Stimulated activated naive CD8-positive, alpha-beta T cell treated with anti-CD3 and anti-CD28 coated beads, Interleukin-15, Interleukin-2, amounts not matched to agents 100 U/mL and 50 U/mL, for 24 hours (primary cell): ENCODE results near the gene ADGRD1.

Experiments
- ATAC-seq: fragments of 150-1000 bp; cut with Tn5 transposase; one replicate; pipeline ENCODE4 v1.10.0; 2021
- DNase-seq: peaks from one replicate; pipeline ENCODE4 v3.0.0; 2021

Gene ADGRD1

DNA sequence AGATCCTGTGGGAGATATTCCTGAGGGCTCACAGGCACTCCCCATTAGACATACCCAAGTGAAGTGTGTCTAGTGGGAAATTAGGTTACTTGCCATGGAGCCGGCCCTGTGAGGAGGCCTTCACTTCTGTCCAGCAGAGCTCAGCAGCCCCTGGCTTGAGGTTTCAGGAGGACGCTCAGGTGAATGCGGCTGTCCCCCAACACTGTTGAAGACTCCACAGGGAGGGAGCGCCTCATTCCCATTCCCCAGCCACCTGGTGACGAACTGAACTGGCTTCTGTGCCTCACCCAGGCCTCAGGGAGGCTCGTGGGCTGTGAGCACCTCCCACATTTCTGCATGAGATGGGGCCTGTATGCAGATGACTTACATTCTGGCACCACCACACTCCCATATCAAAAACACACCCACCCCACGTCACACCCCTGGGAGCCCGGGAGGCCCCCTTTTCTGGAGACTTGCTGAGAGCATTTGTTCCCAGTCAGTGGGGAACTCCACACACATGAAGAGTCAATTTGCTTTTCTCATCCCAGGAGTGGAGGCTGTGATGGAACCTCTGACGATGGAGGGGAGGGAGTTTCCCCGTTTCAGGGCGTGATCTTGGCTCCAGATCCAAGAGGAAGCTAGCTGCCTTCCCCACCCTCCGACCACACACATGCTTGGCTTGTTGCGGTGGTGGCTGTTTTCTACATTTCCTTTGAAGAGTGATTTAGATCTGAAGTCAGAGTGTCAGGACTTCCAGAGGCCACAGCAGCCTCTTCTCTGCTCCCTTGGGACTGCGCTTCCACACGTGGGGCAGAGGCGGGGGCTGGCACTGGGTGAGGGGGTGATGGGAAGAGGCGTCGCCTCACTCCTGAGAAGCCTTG, 120.7 kb downstream of the ADGRD1 start:
- ATAC-seq = peak; percentile 31
- peak; percentile 15 for DNase-seq

DNA sequence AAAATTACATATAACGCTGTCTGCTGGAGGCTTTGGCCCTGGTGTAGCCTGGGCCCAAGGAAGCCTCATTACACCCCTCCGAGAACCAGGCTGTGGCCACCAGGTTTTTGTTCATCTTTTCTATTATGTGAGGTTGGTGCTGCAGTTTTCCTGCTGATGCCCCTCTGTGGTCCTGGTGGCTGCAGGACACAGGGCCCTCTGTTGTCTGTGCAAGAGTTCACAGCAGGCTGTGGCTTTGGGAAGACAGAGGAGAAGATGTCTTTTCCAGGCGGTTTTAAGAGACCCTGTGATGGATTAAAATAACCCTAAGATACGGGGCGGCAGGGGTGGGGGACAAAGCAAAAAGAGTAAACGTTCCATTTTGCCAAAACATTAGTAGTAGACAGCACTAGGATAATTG, 121.5 kb downstream of the ADGRD1 start:
- no peak for DNase-seq
- ATAC-seq = no peak

DNA sequence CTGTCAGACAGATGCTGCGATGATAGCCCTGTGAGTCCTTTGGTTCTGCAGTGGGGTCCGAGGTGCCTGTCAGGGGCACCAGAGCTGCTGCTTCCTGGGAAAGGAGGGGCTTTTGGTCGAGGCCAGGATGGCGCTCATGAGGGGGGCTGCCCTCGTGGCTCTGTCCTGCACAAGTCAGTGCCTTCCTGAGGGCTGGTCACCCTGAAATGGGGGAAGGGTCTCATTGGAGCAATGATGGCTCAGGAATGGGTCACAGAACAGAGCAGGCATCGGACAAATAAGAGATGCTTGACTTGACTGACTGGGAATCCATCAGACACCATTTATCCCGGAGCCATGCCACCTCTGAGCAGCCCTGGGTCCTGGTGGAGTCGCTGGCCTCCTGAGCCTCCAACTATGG, 121.9 kb downstream of the ADGRD1 start:
- DNase-seq (no peak), ATAC-seq (no peak)

DNA sequence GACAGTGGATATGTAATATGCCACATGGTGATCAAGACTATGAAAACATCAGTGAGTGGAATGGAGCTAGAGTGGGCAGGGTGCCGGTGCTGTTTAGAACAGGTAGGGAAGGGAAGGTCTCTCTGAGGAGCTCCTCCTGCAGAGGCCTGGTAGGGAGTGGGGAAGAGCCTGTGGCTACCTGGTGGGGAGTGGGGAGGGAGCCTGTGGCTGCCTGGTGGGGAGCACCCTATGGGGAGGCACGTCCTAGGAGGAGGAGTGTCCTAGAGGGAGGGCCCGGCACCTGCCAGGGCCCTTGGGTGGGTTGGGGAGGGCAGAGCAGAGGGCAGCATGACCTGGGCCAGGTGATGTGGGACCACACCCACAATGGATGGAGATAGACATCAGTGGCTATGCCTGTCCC, 122.6 kb downstream of the ADGRD1 start:
- no peak for ATAC-seq
- DNase-seq = no peak

DNA sequence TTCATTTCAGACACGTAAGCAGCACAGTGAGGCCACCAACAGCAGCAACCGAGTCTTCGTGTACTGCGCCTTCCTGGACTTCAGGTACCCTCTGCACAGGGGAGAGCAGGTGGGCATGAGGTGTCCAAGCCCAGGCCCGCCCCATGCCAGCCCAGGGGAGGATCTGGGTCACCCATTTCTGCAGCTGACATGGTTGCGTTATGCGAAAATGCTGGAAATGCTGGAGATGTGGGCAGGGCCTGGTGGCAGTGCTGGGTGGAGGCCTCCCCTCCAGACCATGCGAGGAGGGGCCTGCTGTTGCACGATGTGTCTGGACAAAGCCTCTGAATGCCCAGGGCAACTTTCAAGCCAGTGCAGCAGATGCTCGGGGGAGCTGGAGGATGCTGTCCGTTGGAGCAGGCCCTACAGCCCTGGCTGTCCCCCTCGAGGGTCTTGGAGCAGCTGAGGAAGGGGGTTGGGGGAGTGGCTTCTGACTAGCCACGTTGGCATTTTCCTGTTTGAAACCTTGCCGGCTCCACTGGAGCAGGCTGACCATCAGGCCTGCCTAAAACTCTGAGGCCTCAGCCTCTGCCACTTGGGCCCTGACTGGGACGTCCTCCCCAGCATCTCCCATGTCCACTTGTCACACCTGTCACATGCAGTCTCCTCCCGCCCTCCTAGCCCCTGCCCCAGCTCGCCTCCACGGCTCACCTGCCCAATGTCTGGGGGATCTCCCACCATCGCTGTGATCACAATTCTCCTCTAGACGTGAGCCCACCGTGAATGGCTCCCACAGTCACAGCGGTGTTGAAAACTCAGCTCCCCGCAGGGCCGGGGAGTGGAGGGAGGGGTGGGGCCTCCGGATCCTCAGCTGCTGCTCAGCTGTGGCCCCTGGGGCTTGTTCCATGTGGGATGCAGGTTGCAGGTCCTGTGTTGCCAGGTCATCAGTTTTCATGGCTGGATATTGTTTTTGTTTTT, 123.4 kb downstream of the ADGRD1 start:
- DNase-seq (no peak), ATAC-seq (no peak)

DNA sequence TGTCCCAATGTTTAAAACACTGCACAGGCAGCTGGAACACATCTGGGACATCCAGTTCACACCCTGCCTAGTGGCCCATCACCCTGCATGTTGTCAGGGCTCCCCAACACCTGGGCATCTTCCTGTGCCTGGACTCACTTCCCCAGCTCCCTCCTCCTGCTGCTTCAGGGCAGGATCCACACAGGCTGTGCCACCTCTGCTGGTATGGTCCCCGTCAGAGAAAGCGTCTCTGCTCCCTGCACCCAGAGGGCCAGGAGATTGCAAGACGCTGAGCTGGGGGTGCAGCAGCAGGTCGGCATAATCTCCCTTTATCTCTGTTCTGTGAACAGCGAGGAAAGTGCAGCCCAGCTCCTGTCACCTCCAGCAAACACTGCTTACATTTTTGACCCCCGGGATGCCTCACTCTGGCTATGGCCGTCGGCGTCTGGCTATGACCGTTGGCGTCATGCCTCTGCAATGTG, 124.3 kb downstream of the ADGRD1 start:
- ATAC-seq (no peak), DNase-seq (no peak)

DNA sequence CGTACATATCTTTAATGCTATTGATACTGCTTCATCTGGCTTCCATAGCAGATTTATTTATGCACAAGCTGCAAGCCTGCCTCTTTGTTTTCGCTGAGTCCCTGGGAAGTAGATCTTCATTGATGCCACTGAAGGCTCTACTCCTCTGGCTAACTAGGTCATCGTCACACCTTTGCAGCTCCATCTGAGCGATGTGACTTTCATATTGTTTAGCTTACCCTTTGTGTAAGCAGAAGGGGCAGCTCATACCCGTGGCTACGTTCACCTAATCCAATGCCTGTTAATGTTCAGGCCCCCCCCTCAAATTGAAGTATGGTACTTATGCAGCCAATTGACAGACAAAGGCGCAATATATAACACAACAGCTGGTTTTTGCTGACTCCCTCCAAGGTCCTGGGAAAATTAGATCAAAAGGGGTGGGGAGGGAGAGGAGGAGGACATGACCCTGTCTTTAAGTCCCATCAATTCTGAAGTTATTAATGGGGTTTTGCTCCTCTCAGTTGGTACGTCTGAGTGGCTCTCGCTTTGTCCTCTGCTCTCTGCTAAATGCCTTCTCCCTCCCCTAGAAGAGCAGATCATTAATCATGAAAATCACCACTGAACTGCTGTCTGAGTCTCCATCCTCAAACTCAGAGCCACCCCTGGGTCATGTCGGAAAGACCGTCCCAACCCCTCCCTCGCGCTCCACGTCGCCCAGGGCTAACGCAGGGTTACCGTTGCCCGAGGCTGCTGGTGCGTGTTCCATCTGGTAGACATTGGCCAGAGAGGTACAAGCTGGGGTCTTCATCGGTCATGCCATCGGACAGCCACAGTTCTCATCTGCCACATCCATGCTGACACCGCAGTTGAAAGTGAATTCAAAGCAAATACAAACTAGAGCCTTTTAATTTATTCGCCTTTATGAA, 128.8 kb downstream of the ADGRD1 start:
- no peak for DNase-seq
- ATAC-seq = no peak

DNA sequence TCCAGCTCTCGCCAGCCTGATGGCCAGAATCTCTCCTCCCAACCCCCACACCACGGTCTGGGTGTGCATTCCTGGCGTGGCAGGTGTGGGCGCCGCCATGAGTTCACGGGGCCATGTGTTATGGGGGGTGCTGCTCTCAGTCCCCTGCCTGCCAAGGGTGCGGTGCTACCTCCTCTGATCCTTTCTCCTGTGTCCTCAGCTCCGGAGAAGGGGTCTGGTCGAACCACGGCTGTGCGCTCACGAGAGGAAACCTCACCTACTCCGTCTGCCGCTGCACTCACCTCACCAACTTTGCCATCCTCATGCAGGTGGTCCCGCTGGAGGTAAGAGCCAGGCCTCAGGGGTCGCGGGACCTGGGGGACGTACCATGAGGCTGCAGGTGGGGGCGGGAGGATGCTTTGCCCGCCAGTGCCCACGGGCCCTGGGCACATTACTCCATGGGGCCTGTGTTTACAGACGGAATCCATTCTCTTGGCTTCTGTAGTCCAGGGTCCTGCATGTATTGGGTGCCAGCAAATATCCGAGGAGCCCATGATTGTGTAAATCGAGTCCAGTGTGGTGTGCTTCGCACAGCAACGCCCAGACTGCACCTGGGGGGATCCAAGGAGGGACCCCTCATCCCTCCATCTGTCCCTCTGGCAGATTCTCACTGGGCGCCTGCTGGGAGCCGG, 130.8 kb downstream of the ADGRD1 start:
- DNase-seq = no peak
- no peak for ATAC-seq

DNA sequence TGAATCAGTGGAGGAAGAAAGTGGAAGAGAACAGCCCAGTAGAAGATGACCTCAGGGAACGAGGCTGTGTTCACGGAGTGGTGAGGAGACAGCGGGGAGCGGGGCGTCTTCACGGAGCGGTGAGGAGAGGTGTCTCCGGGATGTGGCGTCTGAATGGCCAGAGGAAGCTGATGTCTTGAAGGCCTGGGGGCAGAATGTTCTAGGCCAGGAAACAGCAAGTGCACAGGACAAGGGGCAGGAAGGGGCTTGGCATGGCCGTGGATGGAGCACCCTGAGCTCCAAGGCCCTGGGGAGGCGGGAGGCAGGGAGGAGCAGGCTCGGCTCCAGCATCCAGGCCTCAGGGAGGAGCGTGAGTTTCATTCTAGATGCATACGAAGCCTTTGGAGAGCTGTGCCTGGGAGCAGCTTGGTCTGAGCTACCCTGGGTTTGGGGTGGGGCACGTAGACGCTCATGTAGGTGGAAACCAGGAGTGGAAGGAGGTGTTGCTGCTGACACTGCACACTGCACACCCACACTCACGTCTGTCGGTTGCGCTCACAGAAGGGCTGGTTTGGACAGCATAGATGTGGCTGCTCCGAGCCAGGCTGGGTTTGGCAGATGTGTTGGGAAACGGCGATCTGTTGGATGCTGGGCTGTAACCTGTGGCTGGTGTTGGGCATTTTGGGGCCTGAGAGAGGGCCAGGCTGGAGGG, 131.6 kb downstream of the ADGRD1 start:
- DNase-seq = no peak
- ATAC-seq = no peak

DNA sequence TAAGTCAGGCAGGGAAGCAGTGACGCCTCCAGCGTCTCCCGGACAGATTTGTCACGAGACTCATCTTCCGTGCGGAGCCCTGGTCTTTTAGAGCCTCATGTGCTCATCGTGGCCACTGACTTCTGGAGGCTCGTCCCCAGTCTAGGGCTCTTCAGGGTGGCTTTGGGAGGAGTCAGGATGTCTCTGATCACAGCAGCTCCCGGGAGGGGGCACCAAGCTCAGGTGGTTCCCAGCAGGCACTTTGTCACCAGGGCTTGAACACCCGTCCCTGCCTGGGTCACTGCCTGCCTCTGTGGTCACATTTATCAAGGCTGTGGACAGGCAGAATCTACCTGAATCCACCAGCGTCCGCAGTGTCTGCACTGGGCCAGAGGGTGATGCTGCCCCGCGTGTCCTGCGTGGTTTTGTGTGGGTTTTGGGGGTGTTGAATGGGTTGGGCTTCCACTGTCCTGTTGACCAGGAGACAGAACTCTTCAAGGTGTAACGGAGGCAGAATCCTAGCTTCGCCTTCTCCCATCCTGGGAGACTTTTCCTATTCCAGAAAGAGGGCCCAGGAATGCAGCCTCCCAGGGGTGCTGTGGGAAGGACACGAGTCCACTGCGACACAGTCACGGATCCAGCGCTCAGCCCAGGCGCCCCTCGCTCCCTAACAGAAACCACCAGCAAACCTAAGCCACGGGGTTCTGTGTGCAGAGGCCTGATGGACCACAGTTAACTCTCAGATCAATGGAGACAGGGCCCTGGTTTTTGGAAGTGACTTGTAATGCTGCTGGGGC, 132.3 kb downstream of the ADGRD1 start:
- ATAC-seq (peak; percentile 24), DNase-seq (no peak)

DNA sequence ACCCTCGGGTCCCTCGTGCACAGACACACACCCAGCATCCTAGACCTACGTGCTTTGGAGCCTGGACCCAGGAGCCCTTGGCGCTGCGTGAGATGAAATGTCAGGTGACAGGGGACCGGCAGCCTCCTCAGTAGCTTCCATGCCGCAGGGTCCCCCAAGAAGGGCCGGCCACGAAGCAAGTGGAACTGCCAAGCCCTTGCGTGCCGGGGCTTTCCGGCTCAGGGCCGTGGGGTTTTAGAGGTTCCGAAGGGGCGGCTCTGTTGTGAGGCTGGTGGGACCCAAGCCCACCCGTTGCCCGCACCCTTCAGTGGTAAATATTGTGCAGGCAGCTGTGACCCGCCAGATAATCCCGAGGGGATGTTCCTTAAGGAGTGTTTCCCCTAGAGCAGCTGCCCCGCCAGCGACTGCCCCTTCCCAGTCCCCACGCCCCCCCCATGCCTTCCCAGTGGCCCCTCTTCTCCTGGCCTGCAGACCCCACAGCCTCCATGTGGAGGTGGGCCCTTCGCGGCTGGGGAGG, 133.7 kb downstream of the ADGRD1 start:
- DNase-seq (no peak), ATAC-seq (no peak)

DNA sequence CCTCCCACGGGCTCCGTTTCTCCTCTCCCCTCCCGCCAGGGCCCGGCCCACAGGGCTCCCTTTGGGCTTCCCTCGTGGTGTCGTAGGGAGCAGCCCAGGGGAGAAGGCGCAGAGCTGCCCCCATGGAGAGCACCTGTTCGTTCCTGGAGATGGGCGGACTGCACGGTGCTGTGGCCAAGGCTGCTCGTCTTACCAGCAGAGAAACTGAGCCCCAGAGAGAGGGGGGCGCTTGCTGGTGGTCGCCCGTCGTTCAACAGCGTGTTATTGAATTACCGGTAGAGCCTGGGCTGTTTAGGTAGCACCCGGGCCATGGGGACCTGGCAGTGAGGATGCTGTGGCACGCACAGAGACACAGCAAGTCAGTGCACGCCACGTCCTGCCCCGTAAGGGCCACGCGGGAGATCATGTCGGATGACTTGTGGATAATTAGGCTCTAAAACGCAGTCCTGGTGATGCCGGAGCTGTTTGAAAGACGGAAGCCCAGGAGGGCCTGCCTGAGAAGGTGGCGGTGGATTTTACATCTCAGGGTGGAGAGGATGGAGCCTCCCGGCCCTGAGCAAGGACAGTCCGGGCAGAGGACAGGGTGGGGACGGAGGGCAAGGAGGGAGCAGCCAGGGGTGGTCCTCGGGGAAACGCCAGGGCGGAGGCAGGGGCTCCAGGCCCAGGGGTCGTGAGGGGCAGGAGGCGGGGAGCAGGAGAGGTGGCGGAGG, 134.4 kb downstream of the ADGRD1 start:
- DNase-seq (no peak), ATAC-seq (no peak)

DNA sequence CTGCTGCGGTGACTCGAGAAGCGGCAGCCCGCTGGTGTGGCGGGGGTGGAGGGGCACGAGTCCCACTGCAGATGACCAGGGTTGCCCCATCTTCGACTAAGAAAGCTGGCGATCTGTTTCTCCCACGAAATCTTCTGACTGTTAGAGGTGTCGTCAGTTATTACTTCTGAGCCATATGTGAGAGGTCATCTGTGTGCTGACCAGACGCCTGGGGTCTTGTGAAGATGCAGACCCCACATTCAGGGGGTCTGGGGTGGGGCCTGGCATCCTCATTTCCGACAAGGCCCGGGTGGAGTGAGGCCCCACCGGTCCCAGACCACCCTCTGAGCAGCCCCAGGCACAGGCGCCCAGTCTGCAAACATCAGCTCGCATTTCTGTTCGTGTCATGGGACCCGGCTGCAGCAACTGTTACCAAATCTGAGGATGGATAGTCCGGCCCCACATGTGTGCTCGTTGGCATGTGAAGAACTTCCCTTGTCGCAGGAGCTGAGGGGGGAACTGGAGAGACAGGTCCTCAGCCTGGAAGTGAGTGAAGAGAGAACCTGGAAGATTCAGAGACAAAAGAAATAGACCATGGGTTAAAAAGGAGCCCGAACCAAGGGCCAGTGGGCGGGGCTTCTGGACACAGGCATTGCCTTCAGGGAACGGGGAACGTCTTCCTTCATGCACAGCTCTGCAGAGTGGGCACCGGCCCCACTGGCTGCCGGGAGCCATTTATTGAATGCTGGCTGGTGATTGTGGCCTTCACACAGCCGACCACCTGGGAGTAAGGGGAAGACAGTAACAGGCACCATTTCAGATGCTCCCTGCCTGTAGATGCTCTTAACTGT, 135.2 kb downstream of the ADGRD1 start:
- no peak for ATAC-seq
- no peak for DNase-seq

DNA sequence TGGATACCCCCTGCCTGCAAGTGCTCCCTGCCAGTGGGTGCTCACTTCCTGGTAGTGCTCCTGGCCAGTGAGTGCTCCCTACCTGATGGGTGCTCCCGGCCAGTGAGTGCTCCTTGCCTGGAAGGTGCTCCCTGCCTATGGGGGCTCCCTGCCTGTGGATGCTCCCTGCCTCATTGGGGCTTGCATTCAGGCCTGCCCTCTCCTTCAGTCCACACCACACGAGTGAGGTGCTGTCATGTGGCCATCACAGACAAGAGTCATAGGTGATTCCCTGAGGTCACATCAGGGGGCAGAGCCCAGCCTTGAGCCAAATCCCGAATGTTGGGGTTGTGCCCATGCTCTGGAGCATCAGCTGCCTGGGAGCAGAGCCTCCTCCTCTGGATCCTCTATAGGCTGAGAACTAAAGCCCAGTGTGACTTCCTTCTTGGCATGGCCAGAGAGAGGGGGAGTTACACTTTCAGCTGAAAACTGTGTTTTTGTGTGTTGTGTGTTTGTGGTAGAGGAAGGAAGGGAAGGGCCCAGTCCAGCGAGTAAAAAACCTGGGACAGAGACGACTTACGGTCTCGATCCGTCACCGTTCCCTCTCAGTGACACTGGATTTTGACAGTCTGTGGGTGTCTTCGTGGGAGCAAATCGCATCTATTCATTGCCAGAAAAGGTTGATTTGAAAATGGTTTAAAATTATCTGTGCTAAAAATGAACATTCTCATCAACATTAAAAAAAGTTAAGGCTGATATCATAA, 136.0 kb downstream of the ADGRD1 start:
- no peak for DNase-seq
- no peak for ATAC-seq

DNA sequence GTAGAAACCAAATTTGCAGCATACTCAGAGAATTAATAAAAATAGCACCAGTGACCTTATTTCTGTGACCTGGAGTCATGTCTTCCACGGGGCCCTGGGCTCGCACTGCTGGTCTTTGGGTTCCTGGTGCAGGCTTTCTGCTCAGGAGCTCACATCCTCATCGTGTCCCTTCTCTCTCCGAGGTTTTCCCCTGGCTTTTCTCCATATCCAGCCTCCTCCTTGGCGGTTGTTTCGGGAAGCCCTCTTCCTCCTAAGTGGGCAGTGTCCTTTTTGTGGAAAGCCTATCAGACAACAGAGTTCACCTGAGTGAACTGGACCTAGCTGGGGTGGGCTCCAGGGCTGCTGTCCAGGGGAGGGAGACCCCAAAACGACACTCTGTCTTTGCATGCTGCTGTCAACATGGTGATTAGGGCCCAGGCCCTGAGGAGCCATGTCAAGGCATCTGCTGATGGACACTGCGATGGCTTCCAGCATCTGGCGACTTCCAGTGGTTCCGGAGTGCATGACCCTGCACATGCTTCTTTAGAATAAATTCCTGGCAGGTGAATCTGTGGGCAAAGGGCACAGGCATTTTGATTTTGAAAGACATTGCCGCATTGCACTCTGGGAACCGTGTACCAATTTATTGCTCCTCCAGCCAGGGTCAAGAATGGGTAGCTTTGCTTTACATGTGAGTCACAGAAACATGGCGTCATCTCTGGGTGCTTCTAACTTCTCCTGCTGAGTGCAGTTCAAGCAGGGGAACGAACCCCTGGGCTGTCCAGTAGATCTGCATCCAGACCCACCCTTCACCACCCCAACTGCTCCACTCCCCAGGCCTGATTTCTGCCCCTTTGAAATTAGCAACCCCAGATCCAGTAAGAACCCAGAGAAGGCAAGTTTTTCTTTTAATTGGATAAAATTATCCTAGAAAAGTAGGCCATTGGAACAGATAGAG, 136.8 kb downstream of the ADGRD1 start:
- ATAC-seq = no peak
- DNase-seq = no peak

DNA sequence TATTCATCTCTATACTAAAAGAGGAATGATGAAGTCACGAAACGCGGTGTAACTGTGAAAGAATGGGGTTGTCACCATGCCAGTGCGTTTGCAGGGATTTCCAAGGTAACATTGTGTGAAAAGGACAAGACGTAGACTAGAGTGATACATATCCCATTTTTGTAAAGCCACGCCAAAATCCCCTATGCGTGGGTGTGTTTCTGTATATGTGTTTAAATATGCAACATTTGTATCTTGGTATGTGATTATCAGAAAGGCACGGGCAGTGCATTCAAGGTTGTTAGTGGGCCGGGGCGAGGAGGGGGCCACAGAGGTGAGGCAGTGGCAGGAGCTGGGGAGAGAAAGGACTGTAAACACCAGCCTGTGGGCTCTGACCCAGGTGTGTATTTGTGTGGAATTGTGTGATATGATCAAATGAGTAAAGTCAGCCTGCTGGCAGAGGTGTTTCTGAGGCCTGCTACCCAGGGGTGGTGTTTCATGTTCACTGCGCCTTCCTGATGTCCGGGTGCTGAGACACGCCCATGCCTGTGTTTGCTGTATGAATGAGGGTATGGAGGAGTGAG, 137.8 kb downstream of the ADGRD1 start:
- peak; percentile 54 for DNase-seq
- ATAC-seq = peak; percentile 34
